PC-3 (cell line): ENCODE data around the gene HIRA. TPM values are rescaled to one million over a fixed set of nuclear protein-coding genes. Genes with fewer than 3 reads are reported as not detected.
"Not testable (repeated sequence)": the region's sequence is repeated elsewhere in the genome, so short reads cannot be mapped to it uniquely, and the experiment has no call there.

Experiments
- ATAC-seq: fragments of 200-7000 bp; cut with Tn5 transposase; 2 replicates; pipeline ENCODE4 v1.9.1; 2020; ENCODE audit warnings: mild to moderate bottlenecking, moderate library complexity
- BruUV-seq: library from RNA; stranded (reverse); fragments of 400-500 nt; replicated peaks from 2 replicates; lab custom pipeline; 2021; lab: Mats Ljungman, UMichigan
- CTCF ChIA-PET: fragments of 300-600 bp; sonication (Branson Sonifier 250); formaldehyde crosslinking; loops from one replicate; lab custom pipeline; 2022; ENCODE audit warnings: antibody characterized with exemption; lab: Charles Lee
- POLR2A ChIA-PET: fragments of 300-600 bp; sonication (Branson Sonifier 250); formaldehyde crosslinking; loops from one replicate; lab custom pipeline; 2022; ENCODE audit warnings: antibody characterized with exemption; ENCODE audit not compliant: unreplicated experiment; lab: Charles Lee
- DNase-seq: peaks from one replicate; pipeline ENCODE4 v3.0.0-alpha.2; 2015
- H2AFZ ChIP-seq: fragments of 300-600 bp; sonication (generic); 2 replicates; pipeline ENCODE4 v1.6.0; 2016; ENCODE audit warnings: antibody characterized with exemption, low read length
- H3F3A ChIP-seq: fragments of 300-600 bp; sonication (generic); one replicate; pipeline ENCODE4 v1.6.0; 2017; ENCODE audit warnings: antibody characterized with exemption, low read length, control low read depth, mild to moderate bottlenecking; ENCODE audit not compliant: unreplicated experiment
- H3K27ac ChIP-seq: fragments of 300-600 bp; sonication (generic); 2 replicates; pipeline ENCODE4 v1.5.1; 2016; ENCODE audit warnings: mild to moderate bottlenecking, low read length
- H3K27me3 ChIP-seq: fragments of 300-600 bp; sonication (generic); 2 replicates; pipeline ENCODE4 v1.6.1; 2016; ENCODE audit warnings: low read length, mixed read lengths
- H3K36me3 ChIP-seq: fragments of 300-600 bp; sonication (generic); 2 replicates; pipeline ENCODE4 v1.6.1; 2016; ENCODE audit warnings: low read depth, mixed run types, low read length, mixed read lengths
- H3K4me1 ChIP-seq: fragments of 300-600 bp; sonication (generic); 2 replicates; pipeline ENCODE4 v1.5.1; 2016; ENCODE audit warnings: low read length; ENCODE audit not compliant: insufficient read depth
- H3K4me2 ChIP-seq: fragments of 300-600 bp; sonication (generic); 2 replicates; pipeline ENCODE4 v1.6.0; 2016; ENCODE audit warnings: low read length
- H3K4me3 ChIP-seq: fragments of 300-600 bp; sonication (generic); 2 replicates; pipeline ENCODE4 v1.5.1; 2016; ENCODE audit warnings: mild to moderate bottlenecking, low read length, mixed read lengths
- H3K79me2 ChIP-seq: fragments of 300-600 bp; sonication (generic); 2 replicates; pipeline ENCODE4 v1.6.1; 2017; ENCODE audit warnings: low read length, mixed read lengths
- H3K9ac ChIP-seq: fragments of 300-600 bp; sonication (generic); 2 replicates; pipeline ENCODE4 v1.6.0; 2016; ENCODE audit warnings: mild to moderate bottlenecking, low read length
- H3K9me2 ChIP-seq: fragments of 300-600 bp; sonication (generic); replicated peaks from 2 replicates; pipeline ENCODE4 v1.6.1; 2016; ENCODE audit warnings: mixed run types, low read length, mixed read lengths
- H3K9me3 ChIP-seq: fragments of 300-600 bp; sonication (generic); 2 replicates; pipeline ENCODE4 v1.6.1; 2016; ENCODE audit warnings: low read length, mixed read lengths
- H4K20me1 ChIP-seq: fragments of 300-600 bp; sonication (generic); 2 replicates; pipeline ENCODE4 v1.6.1; 2016; ENCODE audit warnings: low read length, mixed read lengths
- EZH2 ChIP-seq: fragments of 300-600 bp; sonication (generic); IDR thresholded peaks from one replicate; pipeline ENCODE4 v1.6.1; 2017; ENCODE audit warnings: antibody characterized with exemption, mild to moderate bottlenecking, low read length; ENCODE audit not compliant: unreplicated experiment
- EZH2phosphoT487 ChIP-seq: fragments of 300-600 bp; sonication (generic); IDR thresholded peaks from 2 replicates; pipeline ENCODE4 v1.6.1; 2018; ENCODE audit warnings: mild to moderate bottlenecking, antibody characterized with exemption, low read length, borderline replicate concordance
- intact Hi-C: fragments of 100-400 bp; cut with micrococcal nuclease; formaldehyde crosslinking; loops from 2 replicates; pipeline ENCODE4 v1.9.0; 2023
- total RNA-seq: library from RNA; depleted of rRNA; stranded (reverse); fragments of >200 nt; gene quantifications from 2 replicates; pipeline ENCODE4 v1.2.3, GENCODE V29; 2014
- TF ChIP-seq, protein P1 (sequence below): fragments of 300-600 bp; sonication (generic); conservative IDR thresholded peaks from 2 replicates; pipeline ENCODE4 v1.5.1; 2017; ENCODE audit warnings: antibody characterized with exemption, low read depth, mild to moderate bottlenecking, low read length

Gene HIRA
- total RNA-seq, 1 experiment from 2014 or later, result 12.4 TPM

GRCh38 chr22:19329454-19329853, 102.1 kb downstream of the HIRA start:
- Histone ChIP-seq H3K27ac (no peak overlapping the region), H3K9me2 (no peaks in the 10 kb centered on the region), H3F3A (no peaks in the 10 kb centered on the region), H4K20me1 (no peaks in the 10 kb centered on the region), H3K4me2 (no peak overlapping the region), H3K9ac (no peak overlapping the region), H3K9me3 (peaks cover 3% of the 10 kb centered on the region; the same call in 1 of the 2 replicates), H3K27me3 (no peaks in the 10 kb centered on the region), H3K79me2 (no peaks in the 10 kb centered on the region), H2AFZ (no peak overlapping the region), H3K36me3 (peaks cover 12% of the 10 kb centered on the region), H3K4me1 (no peaks in the 10 kb centered on the region), H3K4me3 (no peak overlapping the region)
- TF ChIP-seq, protein P1, sequence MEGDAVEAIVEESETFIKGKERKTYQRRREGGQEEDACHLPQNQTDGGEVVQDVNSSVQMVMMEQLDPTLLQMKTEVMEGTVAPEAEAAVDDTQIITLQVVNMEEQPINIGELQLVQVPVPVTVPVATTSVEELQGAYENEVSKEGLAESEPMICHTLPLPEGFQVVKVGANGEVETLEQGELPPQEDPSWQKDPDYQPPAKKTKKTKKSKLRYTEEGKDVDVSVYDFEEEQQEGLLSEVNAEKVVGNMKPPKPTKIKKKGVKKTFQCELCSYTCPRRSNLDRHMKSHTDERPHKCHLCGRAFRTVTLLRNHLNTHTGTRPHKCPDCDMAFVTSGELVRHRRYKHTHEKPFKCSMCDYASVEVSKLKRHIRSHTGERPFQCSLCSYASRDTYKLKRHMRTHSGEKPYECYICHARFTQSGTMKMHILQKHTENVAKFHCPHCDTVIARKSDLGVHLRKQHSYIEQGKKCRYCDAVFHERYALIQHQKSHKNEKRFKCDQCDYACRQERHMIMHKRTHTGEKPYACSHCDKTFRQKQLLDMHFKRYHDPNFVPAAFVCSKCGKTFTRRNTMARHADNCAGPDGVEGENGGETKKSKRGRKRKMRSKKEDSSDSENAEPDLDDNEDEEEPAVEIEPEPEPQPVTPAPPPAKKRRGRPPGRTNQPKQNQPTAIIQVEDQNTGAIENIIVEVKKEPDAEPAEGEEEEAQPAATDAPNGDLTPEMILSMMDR, result no peak
- TF ChIP-seq EZH2 (no peak), EZH2phosphoT487 (no peak)
- no peak for DNase-seq
- ATAC-seq, result no peak
- CTCF ChIA-PET, result no interaction called here
- intact Hi-C loops, result no loop called here
- POLR2A ChIA-PET, result no interaction called here
- BruUV-seq, result no TSS peak

GRCh38 chr22:19325296-19325948, 106.1 kb downstream of the HIRA start:
- Histone ChIP-seq H3K9me3 (no peaks in the 10 kb centered on the region), H3F3A (no peaks in the 10 kb centered on the region), H3K79me2 (no peaks in the 10 kb centered on the region), H3K27me3 (no peaks in the 10 kb centered on the region), H4K20me1 (no peaks in the 10 kb centered on the region), H3K9me2 (no peaks in the 10 kb centered on the region), H2AFZ (no peak overlapping the region), H3K27ac (no peak overlapping the region), H3K36me3 (0 out of 2 replicates have a peak, but pooled peaks cover 4% of the 10 kb centered on the region), H3K9ac (no peak overlapping the region), H3K4me3 (no peak overlapping the region), H3K4me1 (no peaks in the 10 kb centered on the region), H3K4me2 (no peak overlapping the region)
- no TSS peak for BruUV-seq
- TF ChIP-seq EZH2 (no peak), EZH2phosphoT487 (no peak)
- TF ChIP-seq, protein P1, result no peak
- ATAC-seq, result no peak; the same call in 1 of the 2 replicates
- CTCF ChIA-PET, result no interaction called here
- POLR2A ChIA-PET, result no interaction called here
- peak; percentile 38 for DNase-seq
- intact Hi-C loops, result no loop called here

DNA sequence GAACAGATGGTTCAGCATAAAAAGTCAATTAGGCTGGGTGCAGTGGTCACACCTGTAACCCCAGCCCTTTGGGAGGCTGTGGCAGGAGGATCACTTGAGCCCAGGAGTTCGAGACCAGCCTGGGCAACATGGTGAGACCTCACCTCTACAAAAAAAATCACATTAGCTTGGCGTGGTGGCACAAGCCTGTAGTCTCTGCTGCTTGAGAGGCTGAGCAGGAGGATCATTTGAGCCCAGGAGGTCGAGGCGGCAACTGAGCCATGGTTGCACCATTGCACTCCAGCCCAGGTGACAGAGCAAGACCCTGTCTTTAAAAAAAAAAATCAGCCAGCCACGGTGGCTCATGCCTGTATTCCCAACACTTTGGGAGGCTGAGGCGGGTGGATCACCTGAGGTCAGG, 108.1 kb downstream of the HIRA start:
- H4K20me1 ChIP-seq, CTCF ChIA-PET, H3F3A ChIP-seq, BruUV-seq, intact Hi-C loops, H3K36me3 ChIP-seq, H3K4me1 ChIP-seq, H3K9ac ChIP-seq, H3K9me2 ChIP-seq, H3K9me3 ChIP-seq, H2AFZ ChIP-seq, POLR2A ChIA-PET, H3K4me3 ChIP-seq, H3K79me2 ChIP-seq, ATAC-seq, H3K27ac ChIP-seq, H3K4me2 ChIP-seq, DNase-seq, H3K27me3 ChIP-seq: not testable (repeated sequence)
